ENCODE data around the gene PGAM5. TPM values are rescaled to one million over a fixed set of nuclear protein-coding genes. Genes with fewer than 3 reads are reported as not detected.

Gene PGAM5
- total and polyA plus RNA-seq, 2 of the 13 experiments (the other 11 are each of a cell fraction or from before 2014, with no cell fraction given), result 18.0 to 77.9 TPM

DNA sequence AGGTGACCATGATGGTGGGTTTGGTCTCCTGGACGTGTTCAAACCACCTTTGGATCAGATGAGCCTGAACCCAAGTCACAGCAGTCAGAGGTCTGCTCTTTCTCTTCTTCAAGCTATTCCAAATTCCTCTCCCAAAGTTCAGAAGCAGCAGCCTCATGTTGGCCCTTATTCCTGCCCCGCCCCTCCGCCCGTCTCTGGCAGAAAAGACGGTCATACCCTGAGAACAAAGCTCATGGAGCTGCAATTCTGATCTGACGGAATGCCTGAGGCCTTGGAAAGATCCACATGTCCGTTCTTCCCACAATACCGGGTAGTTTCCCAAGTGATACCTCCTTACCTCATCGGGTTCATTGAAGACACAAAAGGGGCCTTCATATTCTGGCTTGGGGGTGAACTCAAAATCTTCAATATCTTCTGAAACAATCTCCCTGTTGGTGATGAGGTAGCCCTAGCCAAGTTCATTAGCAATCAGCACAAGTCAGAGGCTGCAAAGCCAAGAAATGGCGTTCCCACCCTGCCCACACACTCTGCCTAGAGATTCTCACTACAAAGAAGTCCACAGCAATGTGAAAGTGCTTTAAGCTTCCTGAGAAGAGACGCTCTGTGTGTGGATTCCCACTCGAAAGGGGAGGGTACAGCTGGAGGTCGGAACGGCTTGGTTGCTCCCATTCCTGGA, 34.7 kb upstream of the PGAM5 start:
- H3K4me3 ChIP-seq (replicated peaks in 1 of 3; ENCODE audit: insufficient read depth in 1 of 3, low read depth in 2 of 3, low read length in 3 of 3), result no peak overlapping the region
- no peak for FAIRE-seq
- H3K9ac ChIP-seq (ENCODE audit: insufficient read depth, low read depth, low read length), result no peak overlapping the region
- H4K20me1 ChIP-seq (ENCODE audit: insufficient read depth, low read length), result no peaks in the 10 kb centered on the region
- DNase-seq (ENCODE audit: low spot score), result no peak
- ChIA-PET POLR2A (interaction anchor here (0.6 kb wide), 1 partner anchor 74 kb away, joined by 5 read pairs; no protein-coding TSS in a partner anchor), CTCF (ENCODE audit: low intra/inter-chr PET ratio, low total read pairs) (no interaction called here)
- no peak overlapping the region for H2AFZ ChIP-seq (ENCODE audit: low read length)
- no peaks in the 10 kb centered on the region for H3K4me1 ChIP-seq (ENCODE audit: insufficient read depth, low read length)
- H3K4me2 ChIP-seq (ENCODE audit: low read depth, low read length), result no peak overlapping the region
- no peak overlapping the region for H3K27ac ChIP-seq (ENCODE audit: extremely low read length, insufficient read depth, low read length)
- 98% methylated on average over 14 of the region's 14 CpGs for WGBS (ENCODE audit: low lambda C conversion rate)
- intact Hi-C loops (cut with micrococcal nuclease; ENCODE audit: unreplicated experiment), result no loop called here
- no peaks in the 10 kb centered on the region for H3K9me3 ChIP-seq (ENCODE audit: low read length)
- no peak for ATAC-seq
- no peaks in the 10 kb centered on the region for H3K27me3 ChIP-seq (ENCODE audit: control insufficient read depth in 1 of 2, insufficient read depth in 2 of 2, low read length in 2 of 2)
- no TSS peak for BruUV-seq (replicated peaks)
- H3K36me3 ChIP-seq (replicated peaks in 1 of 2; ENCODE audit: control insufficient read depth in 1 of 2, insufficient read depth in 2 of 2, low read length in 2 of 2), result peaks cover 23 to 77% of the 10 kb centered on the region in 2 experiments
- H3K79me2 ChIP-seq (ENCODE audit: insufficient read depth, low read length), result peaks cover 17% of the 10 kb centered on the region
- in situ Hi-C loops (cut with HindIII; ENCODE audit: extremely low pct_ligation_motif_present, low pct_unique_long_range_greater_than_20kb), result no loop called here
- TF ChIP-seq ZNF614 (CRISPR knock-in tag; IDR thresholded peaks at IDR 0.05; ENCODE audit: borderline replicate concordance), result no peak
- no peak for TF ChIP-seq NFYB (CRISPR knock-in tag; IDR thresholded peaks at IDR 0.05)
- TF ChIP-seq ZNF264 (CRISPR knock-in tag; IDR thresholded peaks at IDR 0.05), result no peak
- no peak for TF ChIP-seq NR2F1 (CRISPR knock-in tag; IDR thresholded peaks at IDR 0.05)
- TF ChIP-seq ZNF652 (CRISPR knock-in tag; IDR thresholded peaks at IDR 0.05; ENCODE audit: borderline replicate concordance, low read depth), result no peak
- TF ChIP-seq, protein P1, sequence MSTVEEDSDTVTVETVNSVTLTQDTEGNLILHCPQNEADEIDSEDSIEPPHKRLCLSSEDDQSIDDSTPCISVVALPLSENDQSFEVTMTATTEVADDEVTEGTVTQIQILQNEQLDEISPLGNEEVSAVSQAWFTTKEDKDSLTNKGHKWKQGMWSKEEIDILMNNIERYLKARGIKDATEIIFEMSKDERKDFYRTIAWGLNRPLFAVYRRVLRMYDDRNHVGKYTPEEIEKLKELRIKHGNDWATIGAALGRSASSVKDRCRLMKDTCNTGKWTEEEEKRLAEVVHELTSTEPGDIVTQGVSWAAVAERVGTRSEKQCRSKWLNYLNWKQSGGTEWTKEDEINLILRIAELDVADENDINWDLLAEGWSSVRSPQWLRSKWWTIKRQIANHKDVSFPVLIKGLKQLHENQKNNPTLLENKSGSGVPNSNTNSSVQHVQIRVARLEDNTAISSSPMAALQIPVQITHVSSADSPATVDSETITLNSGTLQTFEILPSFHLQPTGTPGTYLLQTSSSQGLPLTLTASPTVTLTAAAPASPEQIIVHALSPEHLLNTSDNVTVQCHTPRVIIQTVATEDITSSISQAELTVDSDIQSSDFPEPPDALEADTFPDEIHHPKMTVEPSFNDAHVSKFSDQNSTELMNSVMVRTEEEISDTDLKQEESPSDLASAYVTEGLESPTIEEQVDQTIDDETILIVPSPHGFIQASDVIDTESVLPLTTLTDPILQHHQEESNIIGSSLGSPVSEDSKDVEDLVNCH (CRISPR knock-in tag; IDR thresholded peaks at IDR 0.05), result no peak
- TF ChIP-seq ZNF713 (CRISPR knock-in tag; IDR thresholded peaks at IDR 0.05), result no peak
- TF ChIP-seq, protein P2, sequence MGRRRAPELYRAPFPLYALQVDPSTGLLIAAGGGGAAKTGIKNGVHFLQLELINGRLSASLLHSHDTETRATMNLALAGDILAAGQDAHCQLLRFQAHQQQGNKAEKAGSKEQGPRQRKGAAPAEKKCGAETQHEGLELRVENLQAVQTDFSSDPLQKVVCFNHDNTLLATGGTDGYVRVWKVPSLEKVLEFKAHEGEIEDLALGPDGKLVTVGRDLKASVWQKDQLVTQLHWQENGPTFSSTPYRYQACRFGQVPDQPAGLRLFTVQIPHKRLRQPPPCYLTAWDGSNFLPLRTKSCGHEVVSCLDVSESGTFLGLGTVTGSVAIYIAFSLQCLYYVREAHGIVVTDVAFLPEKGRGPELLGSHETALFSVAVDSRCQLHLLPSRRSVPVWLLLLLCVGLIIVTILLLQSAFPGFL (CRISPR knock-in tag; IDR thresholded peaks at IDR 0.05), result no peak
- TF ChIP-seq SRY (CRISPR knock-in tag; IDR thresholded peaks at IDR 0.05), result no peak
- TF ChIP-seq ZNF251 (CRISPR knock-in tag; IDR thresholded peaks at IDR 0.05), result no peak
- TF ChIP-seq MAZ (IDR thresholded peaks at IDR 0.05; ENCODE audit: borderline replicate concordance, low read depth, low read length), result no peak
- TF ChIP-seq MAZ (CRISPR knock-in tag; IDR thresholded peaks at IDR 0.05; ENCODE audit: low read depth), result no peak
- no peak for TF ChIP-seq ZNF747 (CRISPR knock-in tag; IDR thresholded peaks at IDR 0.05; ENCODE audit: borderline replicate concordance)
- TF ChIP-seq, protein P3, sequence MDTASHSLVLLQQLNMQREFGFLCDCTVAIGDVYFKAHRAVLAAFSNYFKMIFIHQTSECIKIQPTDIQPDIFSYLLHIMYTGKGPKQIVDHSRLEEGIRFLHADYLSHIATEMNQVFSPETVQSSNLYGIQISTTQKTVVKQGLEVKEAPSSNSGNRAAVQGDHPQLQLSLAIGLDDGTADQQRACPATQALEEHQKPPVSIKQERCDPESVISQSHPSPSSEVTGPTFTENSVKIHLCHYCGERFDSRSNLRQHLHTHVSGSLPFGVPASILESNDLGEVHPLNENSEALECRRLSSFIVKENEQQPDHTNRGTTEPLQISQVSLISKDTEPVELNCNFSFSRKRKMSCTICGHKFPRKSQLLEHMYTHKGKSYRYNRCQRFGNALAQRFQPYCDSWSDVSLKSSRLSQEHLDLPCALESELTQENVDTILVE (CRISPR knock-in tag; IDR thresholded peaks at IDR 0.05), result no peak
- no peak for TF ChIP-seq ZNF263 (CRISPR knock-in tag; IDR thresholded peaks at IDR 0.05)
